Esophagus muscularis mucosa (tissue), 3 donors: Measurements from ENCODE around the gene YLPM1.

ENCODE experiments used
- POLR2A ChIP-seq: fragments of 450-650 bp; IDR thresholded peaks from one replicate; pipeline ENCODE4 v1.6.1; 2017; ENCODE audit warnings: antibody characterized with exemption, moderate library complexity, mild to moderate bottlenecking, low read depth
- TF ChIP-seq, protein P1 (sequence below), 3 experiments: fragments of 200-600 bp in 2 of 3; fragments of 450-650 bp in 1 of 3; sonication (generic) in 2 of 3; IDR thresholded peaks; one replicate each; pipeline ENCODE4 v1.5.1; 2017 to 2019; ENCODE audit warnings: antibody characterized with exemption in 3 of 3, mild to moderate bottlenecking in 2 of 3, moderate library complexity in 1 of 3

DNA sequence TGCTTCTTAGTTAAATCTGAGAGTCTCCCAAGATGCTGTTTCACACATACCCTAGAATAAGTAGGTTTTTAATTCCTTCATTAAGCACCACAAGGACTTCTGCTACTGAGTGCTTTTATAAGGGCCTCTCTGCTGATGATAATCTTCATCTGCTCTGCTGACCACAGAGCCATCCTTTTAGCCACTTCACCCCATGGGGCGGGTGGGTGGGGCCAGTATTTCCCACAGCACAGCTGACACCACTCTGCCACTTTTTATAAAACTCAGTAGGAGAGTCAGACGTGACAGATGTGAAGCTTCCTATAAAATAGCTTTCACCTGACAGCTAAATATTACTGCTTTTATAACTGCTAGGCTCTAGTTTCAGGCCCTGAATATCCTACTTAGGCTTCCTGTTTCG lies 29.9 kb upstream of the YLPM1 start:
- TF ChIP-seq, protein P1, sequence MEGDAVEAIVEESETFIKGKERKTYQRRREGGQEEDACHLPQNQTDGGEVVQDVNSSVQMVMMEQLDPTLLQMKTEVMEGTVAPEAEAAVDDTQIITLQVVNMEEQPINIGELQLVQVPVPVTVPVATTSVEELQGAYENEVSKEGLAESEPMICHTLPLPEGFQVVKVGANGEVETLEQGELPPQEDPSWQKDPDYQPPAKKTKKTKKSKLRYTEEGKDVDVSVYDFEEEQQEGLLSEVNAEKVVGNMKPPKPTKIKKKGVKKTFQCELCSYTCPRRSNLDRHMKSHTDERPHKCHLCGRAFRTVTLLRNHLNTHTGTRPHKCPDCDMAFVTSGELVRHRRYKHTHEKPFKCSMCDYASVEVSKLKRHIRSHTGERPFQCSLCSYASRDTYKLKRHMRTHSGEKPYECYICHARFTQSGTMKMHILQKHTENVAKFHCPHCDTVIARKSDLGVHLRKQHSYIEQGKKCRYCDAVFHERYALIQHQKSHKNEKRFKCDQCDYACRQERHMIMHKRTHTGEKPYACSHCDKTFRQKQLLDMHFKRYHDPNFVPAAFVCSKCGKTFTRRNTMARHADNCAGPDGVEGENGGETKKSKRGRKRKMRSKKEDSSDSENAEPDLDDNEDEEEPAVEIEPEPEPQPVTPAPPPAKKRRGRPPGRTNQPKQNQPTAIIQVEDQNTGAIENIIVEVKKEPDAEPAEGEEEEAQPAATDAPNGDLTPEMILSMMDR (IDR thresholded peaks at IDR 0.05): no peak
- no peak for TF ChIP-seq POLR2A
